NB4 (cell line): ENCODE data around the gene SV2B.

Experiments
- DNase-seq: peaks from one replicate; pipeline ENCODE4 v3.0.0; 2010; ENCODE audit warnings: low read depth
- H3K4me3 ChIP-seq: one replicate; pipeline ENCODE4 v1.5.1; 2011; ENCODE audit warnings: mild to moderate bottlenecking, low read depth, low read length, moderate library complexity
- MYC ChIP-seq: IDR thresholded peaks from 2 replicates; pipeline ENCODE4 v1.6.1; 2011; ENCODE audit warnings: low read depth, low read length
- POLR2A ChIP-seq: IDR thresholded peaks from 2 replicates; pipeline ENCODE4 v1.6.1; 2011; ENCODE audit warnings: mild to moderate bottlenecking; ENCODE audit not compliant: insufficient read length; ENCODE audit errors: extremely low read depth
- TF ChIP-seq, protein P1 (sequence below): IDR thresholded peaks from 2 replicates; pipeline ENCODE4 v1.6.1; 2011; ENCODE audit warnings: low read depth, low read length
- TF ChIP-seq, protein P2 (sequence below): IDR thresholded peaks from one replicate; pipeline ENCODE4 v1.5.1; 2012; ENCODE audit warnings: low read depth, low read length

Gene SV2B

DNA sequence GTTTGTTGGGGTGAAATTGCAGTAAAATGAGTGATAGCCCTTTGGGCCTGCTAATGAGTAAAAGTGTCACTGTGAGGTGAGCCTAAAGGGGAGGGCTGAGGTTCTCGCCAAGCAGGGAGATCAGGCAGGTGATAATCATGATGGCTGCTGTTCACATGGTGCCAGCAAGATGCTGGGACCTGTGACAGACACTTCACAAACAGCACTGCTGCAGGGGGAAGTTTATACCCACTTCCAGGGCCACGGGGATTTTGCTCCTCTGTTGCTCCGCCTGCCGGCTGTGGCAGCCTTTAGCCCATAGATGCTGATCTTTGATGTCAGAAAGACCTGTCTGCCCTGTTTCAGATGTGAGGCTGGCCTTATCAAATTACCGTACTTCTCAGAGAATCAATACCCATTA lies 96.7 kb downstream of the SV2B start:
- DNase-seq: no peak
- no peak overlapping the region for H3K4me3 ChIP-seq
- TF ChIP-seq, protein P1, sequence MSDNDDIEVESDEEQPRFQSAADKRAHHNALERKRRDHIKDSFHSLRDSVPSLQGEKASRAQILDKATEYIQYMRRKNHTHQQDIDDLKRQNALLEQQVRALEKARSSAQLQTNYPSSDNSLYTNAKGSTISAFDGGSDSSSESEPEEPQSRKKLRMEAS: no peak
- no peak for TF ChIP-seq POLR2A
- TF ChIP-seq, protein P2, sequence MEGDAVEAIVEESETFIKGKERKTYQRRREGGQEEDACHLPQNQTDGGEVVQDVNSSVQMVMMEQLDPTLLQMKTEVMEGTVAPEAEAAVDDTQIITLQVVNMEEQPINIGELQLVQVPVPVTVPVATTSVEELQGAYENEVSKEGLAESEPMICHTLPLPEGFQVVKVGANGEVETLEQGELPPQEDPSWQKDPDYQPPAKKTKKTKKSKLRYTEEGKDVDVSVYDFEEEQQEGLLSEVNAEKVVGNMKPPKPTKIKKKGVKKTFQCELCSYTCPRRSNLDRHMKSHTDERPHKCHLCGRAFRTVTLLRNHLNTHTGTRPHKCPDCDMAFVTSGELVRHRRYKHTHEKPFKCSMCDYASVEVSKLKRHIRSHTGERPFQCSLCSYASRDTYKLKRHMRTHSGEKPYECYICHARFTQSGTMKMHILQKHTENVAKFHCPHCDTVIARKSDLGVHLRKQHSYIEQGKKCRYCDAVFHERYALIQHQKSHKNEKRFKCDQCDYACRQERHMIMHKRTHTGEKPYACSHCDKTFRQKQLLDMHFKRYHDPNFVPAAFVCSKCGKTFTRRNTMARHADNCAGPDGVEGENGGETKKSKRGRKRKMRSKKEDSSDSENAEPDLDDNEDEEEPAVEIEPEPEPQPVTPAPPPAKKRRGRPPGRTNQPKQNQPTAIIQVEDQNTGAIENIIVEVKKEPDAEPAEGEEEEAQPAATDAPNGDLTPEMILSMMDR: no peak
- TF ChIP-seq MYC: no peak

DNA sequence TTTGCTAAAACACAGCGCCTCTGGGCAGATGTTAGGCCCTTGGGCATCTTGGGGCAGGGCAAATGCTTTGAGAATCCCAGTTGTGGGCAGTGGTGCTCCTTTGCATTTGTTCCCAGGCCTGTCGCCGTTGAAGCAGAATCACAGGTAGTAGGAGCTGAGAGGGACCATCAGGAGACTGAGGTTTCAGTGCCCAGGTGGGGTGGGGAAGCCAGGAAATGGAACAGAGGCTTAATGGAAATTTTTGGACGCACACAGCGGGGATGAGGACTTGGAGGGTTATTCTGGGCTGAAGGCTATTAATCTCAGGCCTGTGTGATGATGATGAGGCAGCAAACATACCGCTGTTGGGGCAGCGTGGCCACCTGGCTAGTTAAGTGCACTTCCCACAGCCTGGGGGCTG lies 99.5 kb downstream of the SV2B start:
- H3K4me3 ChIP-seq: no peak overlapping the region
- no peak for DNase-seq
- TF ChIP-seq MYC: no peak
- TF ChIP-seq, protein P2: no peak
- no peak for TF ChIP-seq POLR2A
- TF ChIP-seq, protein P1: no peak

DNA sequence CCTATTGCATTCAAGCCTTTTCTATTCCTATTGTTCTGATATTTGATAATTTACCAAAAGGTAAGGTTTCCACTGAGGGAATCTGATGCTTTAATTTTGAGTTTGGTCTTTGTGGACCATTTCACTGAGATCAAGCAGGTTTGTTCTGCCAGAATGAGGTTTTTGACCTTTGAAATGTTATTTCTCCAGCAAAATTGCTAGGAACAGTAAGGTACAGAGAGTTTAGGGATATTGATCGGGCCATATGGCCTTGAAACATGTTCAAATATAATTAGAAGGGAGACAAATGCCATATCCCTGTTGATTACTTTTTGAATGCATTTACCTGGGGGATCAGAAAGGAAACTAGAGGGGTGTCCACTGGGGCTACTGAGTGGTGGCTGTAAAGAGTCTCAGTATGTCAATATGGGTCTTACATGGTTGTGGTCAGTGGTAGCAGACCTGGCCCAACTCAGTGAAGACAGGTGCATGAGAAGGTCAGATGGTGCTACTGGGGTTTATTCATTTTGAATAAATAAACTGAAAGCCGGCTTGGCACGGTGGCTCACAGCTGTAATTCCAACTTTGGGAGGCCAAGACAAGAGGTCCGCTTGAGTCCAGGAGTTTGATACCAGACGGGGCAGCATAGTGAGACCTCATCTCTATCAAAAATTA lies 100.2 kb downstream of the SV2B start:
- TF ChIP-seq MYC: no peak
- TF ChIP-seq, protein P1: no peak
- no peak for DNase-seq
- no peak overlapping the region for H3K4me3 ChIP-seq

DNA sequence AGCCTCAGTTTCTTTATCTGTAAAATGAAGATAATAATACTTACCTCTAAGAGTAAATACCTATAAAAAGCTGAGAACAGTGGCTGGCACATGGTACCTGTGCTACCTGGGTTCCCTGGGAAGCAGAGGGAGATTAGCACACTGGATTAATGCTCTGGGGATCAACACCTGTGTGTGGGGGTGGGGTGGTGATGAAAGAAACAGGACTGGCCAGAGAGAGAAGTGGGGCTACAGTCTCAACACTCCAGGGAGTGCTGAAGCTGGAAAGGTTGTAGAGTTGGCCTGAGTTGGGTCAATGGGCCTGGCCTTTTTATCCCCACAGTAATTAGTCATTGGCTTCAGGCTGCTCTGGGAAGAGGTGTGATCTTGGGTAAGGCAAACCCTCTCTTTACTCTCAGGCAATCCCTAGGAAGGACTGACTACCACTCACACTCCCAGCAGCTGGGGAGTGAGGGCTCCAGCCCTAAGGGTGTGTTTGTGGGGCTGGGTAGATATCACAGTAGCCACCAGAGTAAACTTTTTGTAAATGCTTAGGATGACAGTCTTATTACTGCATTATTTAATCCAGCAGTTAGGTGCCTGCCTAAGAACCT lies 102.5 kb downstream of the SV2B start:
- no peak for DNase-seq
- no peak overlapping the region for H3K4me3 ChIP-seq

DNA sequence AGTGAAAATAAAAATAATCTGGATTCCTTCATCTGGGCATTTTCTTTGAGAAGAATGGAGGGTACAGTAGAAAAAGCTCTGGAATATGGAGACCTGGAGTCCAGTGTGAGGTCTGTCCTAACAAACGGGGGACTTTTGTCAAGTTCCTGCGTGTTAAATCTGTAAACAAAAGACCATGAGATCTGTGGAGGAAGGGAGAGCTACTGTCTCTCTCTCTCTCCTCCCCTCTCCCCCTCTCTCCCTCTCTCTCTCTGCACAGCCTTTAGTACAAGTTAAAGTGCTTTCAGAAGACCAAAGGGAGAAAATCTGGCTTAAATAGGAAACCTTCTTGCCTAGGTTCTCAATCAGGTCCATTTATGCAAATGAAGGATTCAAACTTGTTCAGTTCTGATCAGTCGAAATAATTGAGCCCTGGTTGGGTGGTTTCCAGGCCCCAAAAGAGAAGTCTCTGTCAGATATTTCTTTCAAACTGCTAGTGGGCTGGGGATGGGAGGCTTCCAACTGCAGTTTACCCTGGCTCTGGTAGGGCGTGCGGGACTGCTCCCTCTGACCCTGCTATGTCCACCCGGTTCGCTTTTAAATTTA lies 103.7 kb downstream of the SV2B start:
- H3K4me3 ChIP-seq: no peak overlapping the region
- TF ChIP-seq MYC (no peak), POLR2A (no peak)
- TF ChIP-seq, protein P1: no peak
- TF ChIP-seq, protein P2: no peak
- DNase-seq: no peak

More for the DNA sequence above, 102.5 kb downstream of the SV2B start:
- TF ChIP-seq POLR2A (no peak), MYC (no peak)
- TF ChIP-seq, protein P2: no peak
- TF ChIP-seq, protein P1: no peak

DNA sequence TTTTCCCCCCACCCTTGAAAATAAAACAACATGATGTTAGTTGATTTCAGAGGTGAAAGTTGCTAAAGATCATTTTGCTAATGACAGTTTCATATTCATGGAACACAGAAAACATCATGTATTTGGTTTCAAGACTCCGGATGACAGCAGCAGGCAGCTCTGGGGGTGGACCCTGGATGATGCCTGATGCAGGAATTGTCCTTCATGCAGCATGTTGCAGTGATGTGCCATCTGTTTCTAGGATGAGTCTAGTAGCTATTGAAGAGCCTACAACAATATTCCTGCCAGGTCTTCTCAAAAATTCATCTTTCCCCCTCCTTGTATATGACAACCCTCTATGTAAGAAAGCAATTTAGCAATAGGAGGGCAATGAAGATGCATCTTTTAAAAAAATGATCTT lies 108.3 kb downstream of the SV2B start:
- H3K4me3 ChIP-seq: no peak overlapping the region
- DNase-seq: no peak
- TF ChIP-seq POLR2A: no peak
- TF ChIP-seq, protein P2: no peak
- TF ChIP-seq MYC: no peak
